Measurements from ENCODE around the gene SP6. TPM values are rescaled to one million over a fixed set of nuclear protein-coding genes. Genes with fewer than 3 reads are reported as not detected.

Gene SP6
- total RNA-seq, 2 experiments from 2014 or later = 0.12 TPM; not detected in 1

- Mint-ChIP-seq H3K36me3 (no peaks in the 10 kb centered on the region), H3K9me3 (ENCODE audit: low read depth) (no peaks in the 10 kb centered on the region), H3K27me3 (peaks cover 66% of the 10 kb centered on the region), H3K27ac (no peak overlapping the region), H3K4me1 (peaks cover 5% of the 10 kb centered on the region), H3K4me3 (no peak overlapping the region)
- ATAC-seq (no peak), DNase-seq (no peak)
- CTCF ChIA-PET = interaction anchor here (2.4 kb wide), 1 partner anchor 15 kb away, joined by 9 read pairs; no protein-coding TSS in a partner anchor
These were observed 24.3 kb upstream of the SP6 start for GRCh38 chr17:47875011-47875985.

- CTCF ChIA-PET = interaction anchor here (0.6 to 1.5 kb wide), 3 partner anchors 16 to 32 kb away, joined by 3 read pairs; partner anchors contain the start of gene SCRN2
These were observed 22.5 kb upstream of the SP6 start for GRCh38 chr17:47873200-47874090.

GRCh38 chr17:47872651-47873161, 21.7 kb upstream of the SP6 start:
- CTCF ChIA-PET = interaction anchor here (1.2 to 2.7 kb wide), 3 partner anchors 17 to 31 kb away, joined by 3 to 8 read pairs (median 3); partner anchors contain the start of gene SCRN2
- H3K36me3 Mint-ChIP-seq = no peaks in the 10 kb centered on the region
- ATAC-seq (no peak), DNase-seq (no peak)
- no peak overlapping the region for H3K4me3 Mint-ChIP-seq
- H3K27me3 Mint-ChIP-seq = peaks cover 61% of the 10 kb centered on the region
- H3K4me1 Mint-ChIP-seq = no peaks in the 10 kb centered on the region
- no peak overlapping the region for H3K27ac Mint-ChIP-seq
- H3K9me3 Mint-ChIP-seq (ENCODE audit: low read depth) = no peaks in the 10 kb centered on the region

More at GRCh38 chr17:47873200-47874090, 22.5 kb upstream of the SP6 start:
- Mint-ChIP-seq H3K4me3 (no peak overlapping the region), H3K27ac (no peak overlapping the region), H3K36me3 (no peaks in the 10 kb centered on the region), H3K4me1 (no peaks in the 10 kb centered on the region), H3K9me3 (ENCODE audit: low read depth) (no peaks in the 10 kb centered on the region), H3K27me3 (peaks cover 66% of the 10 kb centered on the region)
- ATAC-seq (no peak), DNase-seq (no peak)

GRCh38 chr17:47872019-47872650, 21.2 kb upstream of the SP6 start:
- H3K36me3 Mint-ChIP-seq = no peaks in the 10 kb centered on the region
- H3K27ac Mint-ChIP-seq = no peak overlapping the region
- CTCF ChIA-PET = interaction anchor here (0.7 to 2.7 kb wide), 3 partner anchors 19 to 78 kb away, joined by 3 to 8 read pairs (median 3); partner anchors contain the start of gene SCRN2
- no peaks in the 10 kb centered on the region for H3K4me1 Mint-ChIP-seq
- H3K27me3 Mint-ChIP-seq = peaks cover 58% of the 10 kb centered on the region
- H3K9me3 Mint-ChIP-seq (ENCODE audit: low read depth) = no peaks in the 10 kb centered on the region
- ATAC-seq (no peak), DNase-seq (no peak)
- no peak overlapping the region for H3K4me3 Mint-ChIP-seq

- Mint-ChIP-seq H3K4me3 (no peak overlapping the region), H3K27me3 (peaks cover 58% of the 10 kb centered on the region), H3K4me1 (no peaks in the 10 kb centered on the region), H3K9me3 (ENCODE audit: low read depth) (no peaks in the 10 kb centered on the region), H3K36me3 (no peaks in the 10 kb centered on the region), H3K27ac (no peak overlapping the region)
- ATAC-seq (no peak), DNase-seq (no peak)
- CTCF ChIA-PET = interaction anchor here (1.1 to 2.7 kb wide), 3 partner anchors 11 to 29 kb away, joined by 3 to 8 read pairs (median 3); partner anchors contain the start of gene SCRN2
These were observed 20.1 kb upstream of the SP6 start for GRCh38 chr17:47871048-47871447.

- H3K27ac Mint-ChIP-seq = no peak overlapping the region
- CTCF ChIA-PET = interaction anchor here (1.1 to 2.7 kb wide), 3 partner anchors 10 to 28 kb away, joined by 3 to 8 read pairs (median 3); partner anchors contain the start of gene SCRN2
- H3K4me1 Mint-ChIP-seq = peaks cover 2% of the 10 kb centered on the region
- no peak for DNase-seq
- no peak overlapping the region for H3K4me3 Mint-ChIP-seq
- no peak for ATAC-seq
- H3K9me3 Mint-ChIP-seq (ENCODE audit: low read depth) = no peaks in the 10 kb centered on the region
- no peaks in the 10 kb centered on the region for H3K36me3 Mint-ChIP-seq
- H3K27me3 Mint-ChIP-seq = peaks cover 53% of the 10 kb centered on the region
These were observed 19.1 kb upstream of the SP6 start for GRCh38 chr17:47870056-47870455.

- Mint-ChIP-seq H3K4me1 (peaks cover 6% of the 10 kb centered on the region), H3K9me3 (ENCODE audit: low read depth) (no peaks in the 10 kb centered on the region), H3K4me3 (no peak overlapping the region), H3K27ac (no peak overlapping the region), H3K36me3 (no peaks in the 10 kb centered on the region), H3K27me3 (peaks cover 46% of the 10 kb centered on the region)
- no peak for DNase-seq
- CTCF ChIA-PET = interaction anchor here (0.7 to 1.4 kb wide), 4 partner anchors 11 to 28 kb away, joined by 3 to 4 read pairs (median 3); partner anchors contain the start of gene SCRN2
- no peak for ATAC-seq
These were observed 18.2 kb upstream of the SP6 start for GRCh38 chr17:47869114-47869513.

GRCh38 chr17:47867813-47868533, 17.0 kb upstream of the SP6 start:
- H3K36me3 Mint-ChIP-seq = no peaks in the 10 kb centered on the region
- peaks cover 8% of the 10 kb centered on the region for H3K4me1 Mint-ChIP-seq

GRCh38 chr17:47866941-47867340, 16.0 kb upstream of the SP6 start:
- Mint-ChIP-seq H3K36me3 (no peaks in the 10 kb centered on the region), H3K27ac (no peak overlapping the region), H3K4me3 (no peak overlapping the region), H3K9me3 (ENCODE audit: low read depth) (no peaks in the 10 kb centered on the region), H3K4me1 (peaks cover 8% of the 10 kb centered on the region), H3K27me3 (peaks cover 30% of the 10 kb centered on the region)
- CTCF ChIA-PET = no interaction called here
- ATAC-seq = no peak
- DNase-seq = no peak

More at GRCh38 chr17:47867813-47868533, 17.0 kb upstream of the SP6 start:
- Mint-ChIP-seq H3K27ac (no peak overlapping the region), H3K9me3 (ENCODE audit: low read depth) (no peaks in the 10 kb centered on the region), H3K4me3 (no peak overlapping the region), H3K27me3 (peaks cover 38% of the 10 kb centered on the region)
- no peak for DNase-seq
- CTCF ChIA-PET = interaction anchor here (0.7 to 1.4 kb wide), 2 partner anchors 16 to 734 kb away, joined by 4 read pairs; no protein-coding TSS in a partner anchor
- no peak for ATAC-seq

GRCh38 chr17:47864791-47865216, 13.8 kb upstream of the SP6 start:
- CTCF ChIA-PET = interaction anchor here (1.2 to 1.5 kb wide), 2 partner anchors 17 to 23 kb away, joined by 3 to 8 read pairs; partner anchors contain the start of gene SCRN2
- Mint-ChIP-seq H3K4me1 (peaks cover 8% of the 10 kb centered on the region), H3K4me3 (no peak overlapping the region), H3K9me3 (ENCODE audit: low read depth) (no peaks in the 10 kb centered on the region), H3K27ac (no peak overlapping the region), H3K27me3 (peaks cover 15% of the 10 kb centered on the region), H3K36me3 (no peaks in the 10 kb centered on the region)
- ATAC-seq (no peak), DNase-seq (no peak)

- no peak overlapping the region for H3K27ac Mint-ChIP-seq
- no peaks in the 10 kb centered on the region for H3K36me3 Mint-ChIP-seq
- DNase-seq = no peak
- H3K9me3 Mint-ChIP-seq (ENCODE audit: low read depth) = no peaks in the 10 kb centered on the region
- no peak overlapping the region for H3K4me3 Mint-ChIP-seq
- peaks cover 8% of the 10 kb centered on the region for H3K4me1 Mint-ChIP-seq
- CTCF ChIA-PET = interaction anchor here (1.2 to 1.6 kb wide), 3 partner anchors 20 to 80 kb away, joined by 3 to 5 read pairs (median 4); no protein-coding TSS in a partner anchor
- peaks cover 19% of the 10 kb centered on the region for H3K27me3 Mint-ChIP-seq
- ATAC-seq = no peak
These were observed 11.9 kb upstream of the SP6 start for GRCh38 chr17:47862621-47863440.

All from activated CD8-positive, alpha-beta memory T cell treated with anti-CD3 and anti-CD28 coated beads, Interleukin-2, amount 10 ng/mL, durations not matched to agents 7 days and 5 days (primary cell).